Measurements from ENCODE around the gene PDZRN3.

The PDZRN3 gene

GRCh38 chr3:73540969-73541740 is 83.6 kb downstream of the PDZRN3 start:
- DNase-seq (ENCODE audit: low read depth in 1 of 2, low spot score in 1 of 2): no peak
- TF ChIP-seq JUND (IDR thresholded peaks at IDR 0.05; ENCODE audit: low read depth): no peak
- in situ Hi-C loops (cut with HindIII; ENCODE audit: low pct_unique_long_range_greater_than_20kb, low sequenced_read_pairs): no loop called here

GRCh38 chr3:73538486-73538885 is 86.3 kb downstream of the PDZRN3 start:
- in situ Hi-C loops (cut with HindIII; ENCODE audit: low pct_unique_long_range_greater_than_20kb, low sequenced_read_pairs): no loop called here
- TF ChIP-seq JUND (IDR thresholded peaks at IDR 0.05; ENCODE audit: low read depth): no peak
- DNase-seq (ENCODE audit: low read depth in 1 of 2, low spot score in 1 of 2): no peak

- DNase-seq (ENCODE audit: low read depth in 1 of 2, low spot score in 1 of 2): no peak
- TF ChIP-seq JUND (IDR thresholded peaks at IDR 0.05; ENCODE audit: low read depth): no peak
- in situ Hi-C loops (cut with HindIII; ENCODE audit: low pct_unique_long_range_greater_than_20kb, low sequenced_read_pairs): no loop called here
Measured at GRCh38 chr3:73536952-73537351, 87.8 kb downstream of the PDZRN3 start.

GRCh38 chr3:73536336-73536895 is 88.3 kb downstream of the PDZRN3 start:
- DNase-seq (ENCODE audit: low read depth in 1 of 2, low spot score in 1 of 2): no peak
- TF ChIP-seq JUND (IDR thresholded peaks at IDR 0.05; ENCODE audit: low read depth): no peak
- in situ Hi-C loops (cut with HindIII; ENCODE audit: low pct_unique_long_range_greater_than_20kb, low sequenced_read_pairs): no loop called here

- TF ChIP-seq JUND (IDR thresholded peaks at IDR 0.05; ENCODE audit: low read depth): no peak
- in situ Hi-C loops (cut with HindIII; ENCODE audit: low pct_unique_long_range_greater_than_20kb, low sequenced_read_pairs): no loop called here
- DNase-seq (ENCODE audit: low read depth in 1 of 2, low spot score in 1 of 2): no peak
Measured at GRCh38 chr3:73535931-73536330, 88.8 kb downstream of the PDZRN3 start.

GRCh38 chr3:73535137-73535536 is 89.6 kb downstream of the PDZRN3 start:
- no peak for DNase-seq (ENCODE audit: low read depth in 1 of 2, low spot score in 1 of 2)
- no peak for TF ChIP-seq JUND (IDR thresholded peaks at IDR 0.05; ENCODE audit: low read depth)
- in situ Hi-C loops (cut with HindIII; ENCODE audit: low pct_unique_long_range_greater_than_20kb, low sequenced_read_pairs): no loop called here

DNA sequence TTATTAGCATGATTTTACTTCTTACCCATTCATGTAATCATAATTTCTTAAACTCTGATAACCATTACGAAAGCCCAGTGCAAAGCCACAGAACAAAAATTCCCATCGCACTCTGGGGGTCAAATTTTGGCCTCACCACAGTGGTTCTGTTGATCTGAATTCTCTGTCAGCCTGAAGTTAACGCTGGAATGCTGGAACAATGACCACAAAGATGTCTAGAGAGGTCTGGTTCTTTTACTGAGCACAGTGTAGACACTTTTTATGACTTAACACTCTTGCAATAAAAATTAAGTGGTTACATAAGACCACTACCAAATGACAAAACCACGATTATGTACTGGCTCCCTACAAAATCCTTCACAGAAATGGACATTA is 94.7 kb downstream of the PDZRN3 start:
- no peak for DNase-seq (ENCODE audit: low read depth in 1 of 2, low spot score in 1 of 2)

DNA sequence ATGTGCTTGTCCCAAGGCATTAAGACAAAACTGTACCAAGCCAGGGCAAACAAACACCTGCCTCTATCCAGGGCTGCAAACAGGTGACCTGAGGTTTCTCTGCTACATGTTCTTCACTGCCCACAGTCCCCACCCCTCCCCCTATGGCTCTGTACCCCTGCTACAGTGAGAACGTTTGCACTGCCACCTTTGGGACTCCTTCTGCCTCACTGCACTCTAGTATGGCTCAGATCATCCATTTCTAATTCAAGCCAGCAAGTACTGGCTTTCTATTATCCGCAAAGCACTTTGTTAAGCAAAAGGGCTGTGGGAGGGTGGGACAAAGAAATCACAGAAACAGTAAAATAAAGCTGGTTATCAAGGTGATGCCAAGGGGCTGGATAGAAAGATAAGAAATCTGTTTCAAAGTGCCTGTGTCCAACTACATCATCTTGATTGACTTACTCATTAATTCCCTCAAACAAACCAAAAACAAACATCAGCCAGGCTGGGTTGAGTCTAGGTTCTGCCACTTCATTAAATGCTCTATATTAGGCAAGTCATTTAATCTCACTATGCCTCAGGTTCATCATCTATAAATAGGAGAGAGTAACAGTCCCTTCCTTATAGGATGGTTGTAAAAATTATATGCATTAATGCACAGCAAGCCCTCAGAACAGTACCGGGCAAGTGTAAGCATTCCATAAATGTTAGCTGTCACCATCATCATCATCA is 95.3 kb downstream of the PDZRN3 start:
- no peak for DNase-seq (ENCODE audit: low read depth in 1 of 2, low spot score in 1 of 2)
- TF ChIP-seq JUND (IDR thresholded peaks at IDR 0.05; ENCODE audit: low read depth): no peak
- in situ Hi-C loops (cut with HindIII; ENCODE audit: low pct_unique_long_range_greater_than_20kb, low sequenced_read_pairs): no loop called here

More for the DNA sequence above, 94.7 kb downstream of the PDZRN3 start:
- TF ChIP-seq JUND (IDR thresholded peaks at IDR 0.05; ENCODE audit: low read depth): no peak
- in situ Hi-C loops (cut with HindIII; ENCODE audit: low pct_unique_long_range_greater_than_20kb, low sequenced_read_pairs): no loop called here

DNA sequence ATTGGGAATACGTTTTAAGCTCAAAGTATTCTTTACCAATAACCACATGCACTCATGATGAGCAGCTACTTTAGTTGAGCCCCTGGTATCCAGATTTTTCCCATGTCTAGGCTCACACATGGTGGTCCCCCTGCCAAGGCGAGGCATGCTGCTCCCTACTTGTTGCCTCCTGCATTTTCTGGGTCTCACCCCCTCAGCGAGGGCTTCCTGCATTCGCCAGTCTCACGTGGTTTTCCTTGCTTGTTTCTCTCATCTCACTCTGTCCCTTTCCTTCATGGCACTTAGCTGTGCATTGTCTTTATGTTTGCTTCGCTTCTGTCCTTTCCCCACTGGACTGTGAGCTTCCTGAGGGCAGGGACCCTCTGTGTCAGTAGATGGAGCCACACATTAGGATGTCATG is 99.2 kb downstream of the PDZRN3 start:
- TF ChIP-seq JUND (IDR thresholded peaks at IDR 0.05; ENCODE audit: low read depth): no peak
- in situ Hi-C loops (cut with HindIII; ENCODE audit: low pct_unique_long_range_greater_than_20kb, low sequenced_read_pairs): no loop called here
- no peak for DNase-seq (ENCODE audit: low read depth in 1 of 2, low spot score in 1 of 2)

DNA sequence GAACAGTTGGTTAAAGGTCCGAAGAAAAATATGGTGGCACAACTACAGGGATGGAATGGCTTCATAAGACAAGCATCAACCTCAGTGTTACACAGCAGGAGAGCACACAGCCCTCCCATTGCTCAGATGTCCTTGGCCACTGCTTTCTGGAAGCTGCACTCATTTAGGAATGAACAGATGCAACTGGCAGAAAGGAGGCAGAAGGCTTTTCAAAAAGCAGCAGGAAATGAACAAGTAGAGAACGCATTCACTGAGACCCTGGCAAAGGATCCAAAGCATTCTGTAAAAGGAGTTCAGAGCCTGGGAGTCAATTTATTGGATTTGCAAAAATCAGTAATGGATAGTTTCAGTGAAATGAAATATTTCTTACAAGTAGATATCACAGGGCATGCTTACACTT is 101.1 kb downstream of the PDZRN3 start:
- no peak for TF ChIP-seq JUND (IDR thresholded peaks at IDR 0.05; ENCODE audit: low read depth)
- in situ Hi-C loops (cut with HindIII; ENCODE audit: low pct_unique_long_range_greater_than_20kb, low sequenced_read_pairs): no loop called here
- DNase-seq (ENCODE audit: low read depth in 1 of 2, low spot score in 1 of 2): no peak

DNA sequence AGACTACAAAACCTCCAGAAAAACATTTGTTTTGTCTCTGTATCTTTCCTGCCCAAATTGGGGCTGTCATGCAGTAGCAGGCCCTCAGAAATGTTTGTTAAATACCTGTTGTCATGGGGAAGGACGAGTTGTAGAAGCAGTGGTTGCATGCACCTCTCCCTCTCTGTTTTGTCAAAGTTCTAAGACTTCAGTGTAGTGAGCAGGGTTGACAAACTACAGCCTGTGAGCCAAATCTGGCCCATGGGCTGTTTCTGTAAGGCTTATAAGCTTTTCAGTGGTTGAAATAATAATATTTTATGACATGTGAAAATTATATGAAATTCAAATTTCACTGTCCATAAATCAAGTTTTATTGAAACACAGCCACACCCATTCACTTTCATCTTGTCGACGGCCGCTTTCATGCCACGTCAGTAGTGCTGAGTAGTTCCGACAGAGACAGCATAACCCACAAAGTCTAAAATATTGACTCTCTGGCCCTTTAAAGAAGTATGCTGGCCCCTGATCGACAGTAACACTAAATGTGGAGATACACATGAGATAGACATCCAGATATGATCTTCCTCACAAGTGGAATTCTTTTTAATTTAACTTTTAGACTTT is 102.9 kb downstream of the PDZRN3 start:
- in situ Hi-C loops (cut with HindIII; ENCODE audit: low pct_unique_long_range_greater_than_20kb, low sequenced_read_pairs): no loop called here
- DNase-seq (ENCODE audit: low read depth in 1 of 2, low spot score in 1 of 2): no peak
- no peak for TF ChIP-seq JUND (IDR thresholded peaks at IDR 0.05; ENCODE audit: low read depth)

- in situ Hi-C loops (cut with HindIII; ENCODE audit: low pct_unique_long_range_greater_than_20kb, low sequenced_read_pairs): no loop called here
Measured at GRCh38 chr3:73520931-73521461, 103.7 kb downstream of the PDZRN3 start.

More at GRCh38 chr3:73520931-73521461, 103.7 kb downstream of the PDZRN3 start:
- TF ChIP-seq JUND (IDR thresholded peaks at IDR 0.05; ENCODE audit: low read depth): no peak
- peak; percentile 11 to 87 for DNase-seq (ENCODE audit: low read depth in 1 of 2, low spot score in 1 of 2)
